Measurements from ENCODE around the gene LTBP2. TPM values are rescaled to one million over a fixed set of nuclear protein-coding genes. Genes with fewer than 3 reads are reported as not detected.
A peak's percentile ranks its signal among the peaks of the same experiment; 100 is the strongest.

Gene LTBP2
- polyA plus RNA-seq, 2 of the 4 experiments (the other 2 are of a cell fraction) = 4.9 to 14.4 TPM

- TF ChIP-seq CBX8 (IDR thresholded peaks at IDR 0.05) (no peak), GATA3 (IDR thresholded peaks at IDR 0.05; ENCODE audit: borderline replicate concordance) (no peak), REST (IDR thresholded peaks at IDR 0.05) (no peak), CHD4 (IDR thresholded peaks at IDR 0.05; ENCODE audit: borderline replicate concordance) (no peak), HDAC2 (IDR thresholded peaks at IDR 0.05) (no peak), MAFK (IDR thresholded peaks at IDR 0.05; ENCODE audit: partially characterized antibody) (no peak), BCL3 (IDR thresholded peaks at IDR 0.05) (no peak), ELK1 (IDR thresholded peaks at IDR 0.05; ENCODE audit: low read depth, low read length) (no peak), TFCP2L1 (CRISPR knock-in tag; IDR thresholded peaks at IDR 0.05) (no peak), HES2 (IDR thresholded peaks at IDR 0.05) (no peak), USF2 (IDR thresholded peaks at IDR 0.05) (no peak), CHD2 (IDR thresholded peaks at IDR 0.05; ENCODE audit: low read length, partially characterized antibody) (no peak), CTCF (IDR thresholded peaks at IDR 0.05) (no peak), RNF2 (IDR thresholded peaks at IDR 0.05; ENCODE audit: borderline replicate concordance, low read depth) (no peak), FOSL2 (IDR thresholded peaks at IDR 0.05) (no peak), FOSL2 (CRISPR knock-in tag; IDR thresholded peaks at IDR 0.05) (no peak)
- Histone ChIP-seq H3K27ac (peak overlapping the region in 1 of 2 experiments; percentile 45; a peak in 2 of 6 replicates), H3K9me3 (no peaks in the 10 kb centered on the region), H3K4me2 (no peak overlapping the region), H3K4me3 (no peak overlapping the region), H3K4me1 (peaks cover 19% of the 10 kb centered on the region)
- no peak for ATAC-seq
- no peak for FAIRE-seq
- WGBS (ENCODE audit: missing lambda C conversion rate) = 70% methylated on average over 5 of the region's 5 CpGs
- ChIA-PET CTCF (interaction anchor here (1.0 to 28.1 kb wide), 7 partner anchors 9 to 260 kb away, joined by 3 to 228 read pairs (median 3); partner anchors contain the start of gene LTBP2), POLR2A (interaction anchor here (0.9 kb wide), 1 partner anchor 8 kb away, joined by 3 read pairs; no protein-coding TSS in a partner anchor)
- no peak for DNase-seq (ENCODE audit: low read depth in 1 of 2, low spot score in 1 of 2)
Observed at GRCh38 chr14:74645244-74645643, 33.2 kb upstream of the LTBP2 start.
